Naive thymus-derived CD8-positive, alpha-beta T cell (primary cell): Measurements from ENCODE around the gene SUGCT. TPM values are rescaled to one million over a fixed set of nuclear protein-coding genes. Genes with fewer than 3 reads are reported as not detected.
"Not testable (repeated sequence)": the region's sequence is repeated elsewhere in the genome, so short reads cannot be mapped to it uniquely, and the experiment has no call there.

Source experiments
- ATAC-seq, 2 donors: fragments of 150-1000 bp; cut with Tn5 transposase in 1 of 2; sonication (Bioruptor Pico), chemical (Tn5 transposase) in 1 of 2; 1 replicate in 1 of 2; 2 replicates in 1 of 2; pipeline ENCODE4 v1.10.0; 2021; ENCODE audit warnings: mild to moderate bottlenecking in 2 of 2, moderate library complexity in 2 of 2
- POLR2A ChIA-PET: fragments of 350-600 bp; sonication (Branson Sonifier 250); formaldehyde crosslinking; loops from one replicate; lab custom pipeline; 2021; ENCODE audit warnings: antibody characterized with exemption; lab: Charles Lee
- DNase-seq, 10 donors: peaks; one replicate each; pipeline versions ENCODE4 v3.0.0 to v3.0.0-alpha.2; 2020 to 2022
- H3K27ac Mint-ChIP-seq, 10 donors: one replicate each; pipeline ENCODE4 v1.8.0; 2020 to 2022; ENCODE audit warnings: mild to moderate bottlenecking in 10 of 10, mixed read lengths in 10 of 10, moderate library complexity in 4 of 10, inconsistent platforms in 1 of 10
- H3K27me3 Mint-ChIP-seq, 5 donors: one replicate each; pipeline ENCODE4 v1.8.0; 2021 to 2022; ENCODE audit warnings: mixed read lengths in 5 of 5
- H3K36me3 Mint-ChIP-seq, 3 donors: one replicate each; pipeline ENCODE4 v1.8.0; 2020 to 2022; ENCODE audit warnings: mixed read lengths in 3 of 3, mild to moderate bottlenecking in 2 of 3, inconsistent platforms in 1 of 3
- H3K4me1 Mint-ChIP-seq, 4 donors: one replicate each; pipeline ENCODE4 v1.8.0; 2021 to 2022; ENCODE audit warnings: mixed read lengths in 4 of 4
- H3K4me3 Mint-ChIP-seq, 10 donors: one replicate each; pipeline ENCODE4 v1.8.0; 2020 to 2022; ENCODE audit warnings: mild to moderate bottlenecking in 10 of 10, mixed read lengths in 10 of 10, moderate library complexity in 6 of 10, inconsistent platforms in 1 of 10
- H3K9me3 Mint-ChIP-seq, 9 donors: one replicate each; pipeline ENCODE4 v1.8.0; 2020 to 2022; ENCODE audit warnings: mixed read lengths in 9 of 9, mild to moderate bottlenecking in 3 of 9, inconsistent platforms in 1 of 9, moderate library complexity in 1 of 9
- polyA plus RNA-seq, 3 donors: library from polyadenylated mRNA; unstranded; fragments of 300-500 nt; fragmentation: Illumina TruSeq; gene quantifications; one replicate each; pipeline ENCODE4 v1.2.3, GENCODE V29; 2021
- total RNA-seq, 8 experiments: library from RNA in 2 of 8; stranded (reverse) in 2 of 8; gene quantifications; one replicate each; pipeline ENCODE4 v1.2.3 and lab custom pipeline; 2021 to 2026

Gene SUGCT
- total and polyA plus RNA-seq, 5 experiments from 2014 or later = 1.3 to 3.6 (median 2.1) TPM

DNA sequence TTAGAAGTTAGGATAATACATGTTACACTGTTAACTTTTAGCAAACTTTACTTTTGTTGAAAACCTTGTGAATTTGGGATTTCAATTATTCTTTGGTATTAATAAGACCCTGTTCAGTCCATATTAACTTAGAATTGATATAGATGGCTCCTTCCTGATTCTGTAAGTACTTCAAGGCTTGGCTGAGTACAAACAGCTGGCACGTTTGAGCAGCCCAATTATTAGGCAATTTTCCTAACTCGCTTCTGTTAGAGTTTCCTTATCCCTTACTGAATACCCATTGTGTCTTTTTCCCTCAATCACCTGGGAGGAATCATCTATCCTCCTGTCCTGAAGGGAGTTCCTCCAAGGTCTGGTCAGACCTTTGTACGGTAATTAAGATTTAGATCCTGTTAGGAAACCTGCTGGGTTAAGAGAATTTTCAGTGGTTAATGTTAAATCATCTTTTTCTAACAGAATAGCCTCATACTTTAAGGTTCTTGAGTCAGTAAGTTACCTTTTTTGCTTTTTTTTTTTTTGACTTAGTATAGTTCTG is 10.9 kb downstream of the SUGCT start:
- ATAC-seq, DNase-seq, H3K4me1 Mint-ChIP-seq, POLR2A ChIA-PET, H3K27ac Mint-ChIP-seq, H3K4me3 Mint-ChIP-seq, H3K9me3 Mint-ChIP-seq: not testable (repeated sequence)
- peaks cover 0 to 11% (median 0%) of the 10 kb centered on the region in 3 donors for H3K36me3 Mint-ChIP-seq
- H3K27me3 Mint-ChIP-seq = peaks cover 0 to 15% (median 4%) of the 10 kb centered on the region in 5 donors

DNA sequence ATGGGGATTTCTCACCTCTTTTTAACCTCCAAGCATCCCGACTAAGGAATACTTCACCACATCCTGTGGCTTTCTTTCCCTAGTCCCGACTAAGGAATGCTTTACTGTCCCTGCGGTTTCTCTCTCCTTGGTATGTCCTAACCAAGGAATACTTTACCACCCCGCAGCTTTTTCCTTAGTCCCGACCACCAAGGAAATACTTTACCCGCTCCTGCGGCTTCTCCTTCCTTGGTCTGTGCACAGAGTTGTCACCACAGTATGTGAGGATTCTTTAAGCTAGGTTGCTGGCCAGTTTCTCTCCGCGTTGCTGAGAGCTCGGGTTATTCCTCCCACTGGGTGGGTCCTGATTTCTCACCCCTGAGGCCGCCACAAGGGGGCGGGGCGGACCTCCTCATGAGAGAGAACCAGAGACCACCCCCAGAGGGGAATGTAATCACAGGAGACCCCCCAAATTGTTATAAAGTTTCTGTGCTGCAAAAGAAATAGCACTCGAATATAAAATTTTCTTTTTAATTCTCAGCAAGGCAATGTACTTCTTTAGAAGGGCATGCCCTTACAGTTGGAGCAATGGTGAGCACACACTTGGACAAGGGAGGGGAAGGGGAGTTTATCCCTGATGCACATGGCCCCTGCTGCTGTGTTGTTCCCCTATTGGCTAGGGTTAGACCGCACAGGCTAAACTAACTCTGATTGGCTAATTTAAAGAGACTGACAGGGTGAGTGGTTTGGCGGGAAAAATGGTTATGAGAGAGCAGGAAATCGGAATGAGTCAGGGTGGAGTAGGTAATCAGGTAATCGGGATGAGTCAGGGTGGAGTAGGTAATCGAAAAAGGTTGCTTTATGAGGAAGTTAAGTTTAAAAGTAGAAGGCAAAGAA is 12.8 kb downstream of the SUGCT start:
- ATAC-seq (no peak), DNase-seq (no peak)
- H3K27ac Mint-ChIP-seq = no peak overlapping the region
- H3K27me3 Mint-ChIP-seq = peaks cover 0 to 15% (median 4%) of the 10 kb centered on the region in 5 donors
- peaks cover 0 to 12% (median 0%) of the 10 kb centered on the region in 3 donors for H3K36me3 Mint-ChIP-seq
- H3K4me3 Mint-ChIP-seq = no peak overlapping the region
- peaks cover 0 to 3% (median 0%) of the 10 kb centered on the region in 9 donors for H3K9me3 Mint-ChIP-seq
- POLR2A ChIA-PET = no interaction called here
- no peaks in the 10 kb centered on the region for H3K4me1 Mint-ChIP-seq

DNA sequence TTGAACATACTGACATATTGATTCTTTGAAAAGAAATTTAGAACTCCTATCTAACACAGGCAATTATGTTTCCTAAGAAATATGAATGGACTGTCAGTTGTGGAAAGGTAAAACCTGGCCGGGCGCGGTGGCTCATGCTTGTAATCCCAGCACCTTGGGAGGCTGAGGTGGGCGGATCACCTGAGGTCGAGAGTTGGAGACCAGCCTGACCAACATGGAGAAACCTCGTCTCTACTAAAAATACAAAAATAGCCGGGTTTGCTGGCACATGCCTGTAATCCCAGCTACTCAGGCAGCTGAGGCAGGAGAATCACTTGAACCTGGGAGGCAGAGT is 13.4 kb downstream of the SUGCT start:
- not testable (repeated sequence) for DNase-seq, H3K4me1 Mint-ChIP-seq

DNA sequence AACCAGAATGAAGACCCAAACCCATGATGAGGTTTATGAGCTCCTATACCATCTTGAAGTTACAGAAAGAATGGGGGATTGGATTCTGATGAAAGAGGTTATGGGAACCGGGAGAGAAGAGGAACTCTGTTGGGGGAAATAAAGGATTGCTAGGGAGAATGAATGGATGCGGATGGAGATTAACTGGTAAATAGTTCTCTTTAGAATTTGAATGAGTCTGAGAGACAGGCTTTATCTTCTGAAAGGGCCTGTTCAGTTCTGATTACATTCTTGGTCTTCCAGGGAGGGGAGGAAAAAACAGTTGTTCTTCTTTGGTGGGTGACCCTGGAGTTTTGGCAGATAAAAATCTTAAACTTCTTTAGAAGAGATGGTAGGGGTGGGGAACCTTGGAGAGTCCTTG is 13.9 kb downstream of the SUGCT start:
- H3K27me3 Mint-ChIP-seq = peaks cover 0 to 12% (median 4%) of the 10 kb centered on the region in 5 donors
- POLR2A ChIA-PET = no interaction called here

More for the DNA sequence above, 13.4 kb downstream of the SUGCT start:
- H3K4me3 Mint-ChIP-seq, ATAC-seq, H3K9me3 Mint-ChIP-seq, H3K27ac Mint-ChIP-seq, POLR2A ChIA-PET: not testable (repeated sequence)
- Mint-ChIP-seq H3K27me3 (peaks cover 0 to 15% (median 4%) of the 10 kb centered on the region in 5 donors), H3K36me3 (peaks cover 0 to 12% (median 0%) of the 10 kb centered on the region in 3 donors)

DNA sequence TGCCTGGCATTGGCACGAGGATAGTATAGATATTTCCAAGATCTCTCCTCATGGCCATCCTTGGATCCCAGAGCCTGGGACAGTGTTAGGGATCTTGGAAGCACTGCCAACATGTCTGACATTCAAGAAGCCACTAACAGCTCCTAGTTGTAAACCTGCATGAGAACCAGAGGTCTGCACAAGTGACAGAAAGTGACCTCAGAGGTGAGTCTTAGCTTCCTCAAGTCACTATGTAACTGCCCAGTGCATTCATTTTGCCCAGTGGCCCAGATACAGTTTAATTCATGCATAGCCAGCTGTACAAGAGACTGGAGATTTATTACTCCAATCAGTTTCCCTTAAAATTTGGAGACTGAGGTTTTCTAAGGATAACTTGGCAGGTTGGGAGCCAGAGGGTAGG is 16.7 kb downstream of the SUGCT start:
- ATAC-seq = no peak
- H3K27me3 Mint-ChIP-seq = peaks cover 0 to 6% (median 0%) of the 10 kb centered on the region in 5 donors
- H3K4me3 Mint-ChIP-seq = no peak overlapping the region
- POLR2A ChIA-PET = no interaction called here
- peaks cover 0 to 3% (median 0%) of the 10 kb centered on the region in 9 donors for H3K9me3 Mint-ChIP-seq
- H3K27ac Mint-ChIP-seq = no peak overlapping the region
- peaks cover 0 to 5% (median 0%) of the 10 kb centered on the region in 3 donors for H3K36me3 Mint-ChIP-seq
- no peaks in the 10 kb centered on the region for H3K4me1 Mint-ChIP-seq
- DNase-seq = no peak

More for the DNA sequence above, 13.9 kb downstream of the SUGCT start:
- no peaks in the 10 kb centered on the region for H3K4me1 Mint-ChIP-seq
- H3K27ac Mint-ChIP-seq = no peak overlapping the region
- no peak overlapping the region for H3K4me3 Mint-ChIP-seq
- peaks cover 0 to 3% (median 0%) of the 10 kb centered on the region in 9 donors for H3K9me3 Mint-ChIP-seq
- peaks cover 0 to 9% (median 0%) of the 10 kb centered on the region in 3 donors for H3K36me3 Mint-ChIP-seq
- DNase-seq (no peak), ATAC-seq (no peak)

DNA sequence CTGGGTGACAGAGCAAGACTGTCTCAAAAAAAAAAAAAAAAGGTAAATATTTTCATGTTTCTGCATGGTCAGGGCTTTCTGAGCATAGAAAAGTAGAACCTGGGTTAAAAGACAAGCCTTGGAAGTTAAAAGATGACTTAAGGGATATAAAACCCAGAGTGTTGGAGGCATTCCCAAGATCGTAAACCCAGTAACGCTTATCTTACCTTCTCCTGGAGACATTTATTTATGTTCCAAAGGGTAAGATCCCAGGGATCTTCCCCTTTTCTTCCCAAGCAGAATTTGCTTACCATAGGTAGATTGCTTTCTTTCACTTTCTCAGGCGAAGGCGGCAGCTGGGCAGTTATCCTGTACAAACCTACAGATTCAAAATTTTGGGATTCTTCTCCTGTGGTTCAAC is 22.2 kb downstream of the SUGCT start:
- H3K27me3 Mint-ChIP-seq = peaks cover 0 to 2% (median 0%) of the 10 kb centered on the region in 5 donors
- ATAC-seq (no peak), DNase-seq (no peak)
- H3K27ac Mint-ChIP-seq = no peak overlapping the region
- no peaks in the 10 kb centered on the region for H3K9me3 Mint-ChIP-seq
- POLR2A ChIA-PET = no interaction called here
- no peak overlapping the region for H3K4me3 Mint-ChIP-seq
- H3K4me1 Mint-ChIP-seq = no peaks in the 10 kb centered on the region
- no peaks in the 10 kb centered on the region for H3K36me3 Mint-ChIP-seq

DNA sequence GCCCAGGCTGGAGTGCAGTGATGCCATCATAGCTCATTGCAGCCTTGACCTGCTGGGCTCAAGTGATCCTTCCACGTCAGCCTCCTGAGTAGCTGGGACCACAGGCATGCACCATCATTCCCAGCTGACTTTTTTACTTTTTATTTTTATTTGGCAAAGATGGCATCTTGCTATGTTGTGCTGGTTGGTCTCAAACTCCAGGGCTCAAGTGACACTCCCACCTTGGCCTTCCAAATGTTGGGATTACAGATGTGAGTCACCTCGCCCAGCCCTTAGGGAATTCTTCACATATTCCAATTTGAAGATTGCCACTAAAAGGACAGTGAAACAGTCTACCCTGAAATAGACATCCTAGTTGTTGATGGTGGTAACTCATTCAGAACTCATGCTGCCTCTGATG is 27.7 kb downstream of the SUGCT start:
- no peak overlapping the region for H3K27ac Mint-ChIP-seq
- peaks cover 0 to 1% (median 0%) of the 10 kb centered on the region in 3 donors for H3K36me3 Mint-ChIP-seq
- ATAC-seq (no peak), DNase-seq (no peak)
- peaks cover 0 to 5% (median 2%) of the 10 kb centered on the region in 5 donors for H3K27me3 Mint-ChIP-seq
- no peaks in the 10 kb centered on the region for H3K9me3 Mint-ChIP-seq
- no peaks in the 10 kb centered on the region for H3K4me1 Mint-ChIP-seq
- POLR2A ChIA-PET = no interaction called here
- no peak overlapping the region for H3K4me3 Mint-ChIP-seq

DNA sequence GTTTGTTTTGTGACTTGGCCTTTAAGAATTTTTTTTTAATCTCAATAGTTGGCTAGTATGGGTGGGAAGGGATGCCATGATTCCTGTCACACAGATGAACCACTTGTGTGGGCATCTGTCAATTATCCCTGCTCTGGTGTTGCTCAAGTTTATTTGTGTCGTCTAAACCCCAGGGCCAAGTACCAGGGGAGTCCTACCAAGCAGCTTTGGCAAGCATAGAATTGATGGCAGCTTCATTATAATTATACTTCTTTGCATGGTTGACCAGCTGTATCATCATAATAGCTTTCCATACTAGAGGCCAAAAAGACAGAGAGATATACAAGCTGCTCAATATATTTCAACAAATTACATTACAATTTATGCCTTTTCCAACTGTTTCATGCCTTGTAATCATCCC is 30.4 kb downstream of the SUGCT start:
- no peak for DNase-seq
- Mint-ChIP-seq H3K4me3 (no peak overlapping the region), H3K36me3 (peaks cover 0 to 7% (median 0%) of the 10 kb centered on the region in 3 donors), H3K27me3 (peaks cover 0 to 5% (median 2%) of the 10 kb centered on the region in 5 donors), H3K9me3 (no peaks in the 10 kb centered on the region), H3K27ac (no peak overlapping the region), H3K4me1 (no peaks in the 10 kb centered on the region)
- ATAC-seq = no peak
- POLR2A ChIA-PET = no interaction called here

DNA sequence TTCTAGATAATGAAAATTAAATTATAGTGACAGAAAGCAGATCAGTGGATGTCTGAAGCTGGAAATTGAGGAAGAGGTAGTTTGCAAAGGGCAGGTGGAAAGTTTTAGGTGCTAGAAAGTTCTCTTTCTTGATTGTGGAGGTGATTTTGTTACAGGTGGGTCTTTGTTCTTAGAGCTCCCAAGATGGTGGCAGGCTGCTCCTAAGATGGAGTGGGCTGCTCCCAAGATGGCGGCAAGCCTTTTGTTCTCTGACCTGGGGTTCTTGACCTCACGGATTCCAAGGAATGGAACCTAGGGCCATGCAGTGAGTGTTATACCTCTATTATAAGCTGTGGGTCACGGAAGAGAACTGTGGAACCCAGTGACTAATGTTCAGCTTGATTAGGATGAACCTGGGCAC is 32.5 kb downstream of the SUGCT start:
- H3K4me3 Mint-ChIP-seq = no peak overlapping the region
- POLR2A ChIA-PET = no interaction called here

DNA sequence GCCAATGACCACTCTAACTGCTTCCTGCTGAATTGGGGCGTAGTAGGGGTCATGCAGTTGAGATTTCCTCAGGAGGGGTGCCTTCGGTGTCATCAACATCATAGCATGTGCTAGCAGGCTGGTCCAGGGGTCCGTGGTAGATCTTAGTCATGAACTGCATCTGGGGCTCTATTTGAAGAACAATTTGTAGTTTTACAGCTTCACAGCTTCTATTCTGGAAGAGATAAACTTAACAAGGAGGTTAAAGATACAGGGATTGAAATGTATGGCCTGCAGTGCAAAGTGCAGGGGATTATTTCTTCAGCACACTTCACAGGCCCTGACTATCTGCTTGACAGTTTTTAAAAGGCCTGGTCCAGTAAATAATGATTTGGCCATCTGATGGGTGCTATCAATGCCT is 33.5 kb downstream of the SUGCT start:
- H3K27me3 Mint-ChIP-seq, H3K9me3 Mint-ChIP-seq, ATAC-seq, H3K4me3 Mint-ChIP-seq, H3K4me1 Mint-ChIP-seq, POLR2A ChIA-PET, DNase-seq, H3K27ac Mint-ChIP-seq, H3K36me3 Mint-ChIP-seq: not testable (repeated sequence)

More for the DNA sequence above, 32.5 kb downstream of the SUGCT start:
- Mint-ChIP-seq H3K36me3 (peaks cover 0 to 7% (median 0%) of the 10 kb centered on the region in 3 donors), H3K9me3 (no peaks in the 10 kb centered on the region), H3K27ac (peak overlapping the region in 1 of 10 donors; percentile 41), H3K27me3 (peaks cover 0 to 5% (median under 1%) of the 10 kb centered on the region in 5 donors), H3K4me1 (no peaks in the 10 kb centered on the region)
- ATAC-seq = no peak
- no peak for DNase-seq

DNA sequence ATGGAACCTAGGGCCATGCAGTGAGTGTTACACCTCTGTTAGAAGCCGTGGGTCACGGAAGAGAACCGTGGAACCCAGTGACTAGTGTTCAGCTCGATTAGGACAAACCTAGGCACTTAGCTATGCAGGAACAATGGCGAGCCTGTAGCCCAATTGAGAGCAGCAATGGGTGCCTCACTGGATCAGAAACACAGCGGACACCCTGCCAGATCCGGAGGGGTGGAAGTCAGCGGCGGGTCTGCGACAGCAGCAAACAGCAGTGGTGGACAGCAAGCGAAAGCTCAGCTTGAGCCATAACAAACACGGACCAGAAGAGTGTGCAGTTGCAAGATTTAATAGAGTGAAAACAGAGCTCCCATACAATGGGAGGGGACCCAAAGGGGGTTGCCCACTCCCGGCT is 38.3 kb downstream of the SUGCT start:
- H3K9me3 Mint-ChIP-seq, DNase-seq, H3K4me1 Mint-ChIP-seq, POLR2A ChIA-PET, H3K36me3 Mint-ChIP-seq, H3K27ac Mint-ChIP-seq, H3K27me3 Mint-ChIP-seq, H3K4me3 Mint-ChIP-seq, ATAC-seq: not testable (repeated sequence)

DNA sequence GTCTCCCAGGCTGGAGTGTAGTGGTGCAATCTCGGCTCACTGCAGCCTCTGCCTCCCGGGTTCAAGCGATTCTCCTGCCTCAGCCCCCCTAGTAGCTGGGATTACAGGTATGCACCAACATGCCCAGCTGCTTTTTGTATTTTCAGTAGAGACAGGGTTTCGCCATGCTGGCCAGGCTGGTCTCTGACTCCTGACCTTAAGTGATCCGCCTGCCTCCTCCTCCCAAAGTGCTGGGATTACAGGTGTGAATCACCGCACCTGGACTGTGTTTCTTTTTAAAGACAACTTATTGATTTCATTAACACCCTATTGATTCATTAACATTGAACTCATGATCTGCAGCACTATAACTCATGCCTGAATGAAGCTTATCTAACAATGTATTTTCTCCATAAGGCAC is 40.5 kb downstream of the SUGCT start:
- H3K27ac Mint-ChIP-seq, H3K27me3 Mint-ChIP-seq, H3K36me3 Mint-ChIP-seq, POLR2A ChIA-PET, ATAC-seq, DNase-seq, H3K9me3 Mint-ChIP-seq, H3K4me3 Mint-ChIP-seq, H3K4me1 Mint-ChIP-seq: not testable (repeated sequence)

DNA sequence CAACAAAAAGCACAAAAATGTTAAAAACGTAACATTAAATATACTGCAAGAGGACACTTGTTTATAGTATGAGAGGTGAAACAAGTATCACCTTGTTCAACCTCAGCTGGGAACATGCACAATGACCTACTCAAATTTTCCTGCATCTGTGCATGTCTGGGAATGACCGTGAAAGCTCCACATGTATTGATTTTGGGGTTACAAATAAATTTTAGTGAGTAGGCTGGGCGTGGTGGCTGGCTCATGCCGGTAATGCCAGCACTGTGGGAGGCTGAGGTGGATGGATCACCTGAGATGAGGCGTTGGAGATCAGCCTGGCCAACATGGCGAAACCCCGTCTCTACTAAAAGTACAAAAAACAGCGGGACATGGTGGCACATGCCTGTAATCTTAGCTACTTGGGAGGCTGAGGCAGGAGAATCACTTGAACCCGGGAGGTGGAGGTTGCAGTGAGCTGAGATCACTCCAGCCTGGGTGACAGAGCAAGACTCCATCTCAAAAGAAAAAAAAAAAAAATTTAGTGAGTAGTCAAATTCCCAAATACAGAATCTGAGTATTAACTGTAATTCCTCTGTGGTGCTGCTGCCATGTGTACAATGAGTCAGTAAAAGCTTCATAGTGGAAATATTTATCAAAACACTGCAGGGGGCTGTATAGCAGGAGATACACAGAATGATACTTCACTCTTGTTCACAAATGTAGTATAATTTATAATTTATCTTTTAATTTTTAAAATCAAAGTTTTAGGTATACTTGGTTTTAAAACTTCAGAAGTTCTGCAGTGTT is 41.1 kb downstream of the SUGCT start:
- Mint-ChIP-seq H3K27ac (no peak overlapping the region), H3K36me3 (no peaks in the 10 kb centered on the region), H3K4me3 (no peak overlapping the region), H3K9me3 (no peaks in the 10 kb centered on the region), H3K27me3 (peaks cover 0 to 2% (median 0%) of the 10 kb centered on the region in 5 donors), H3K4me1 (peaks cover 0 to 2% (median 0%) of the 10 kb centered on the region in 4 donors)
- ATAC-seq (no peak), DNase-seq (no peak)
- POLR2A ChIA-PET = no interaction called here
